GM12878 (cell line): ENCODE data around the gene TRRAP. TPM values are rescaled to one million over a fixed set of nuclear protein-coding genes. Genes with fewer than 3 reads are reported as not detected.

Experiments
- ATAC-seq: fragments of 200-7000 bp; cut with Tn5 transposase; 3 replicates; pipeline ENCODE4 v1.9.1; 2020; ENCODE audit warnings: mild to moderate bottlenecking, moderate library complexity
- BruUV-seq: library from RNA; stranded (reverse); fragments of 400-500 nt; replicated peaks from 2 replicates; lab custom pipeline; 2021; lab: Mats Ljungman, UMichigan
- CTCF ChIA-PET: fragments of 300-600 bp; sonication (Branson Sonifier 250); formaldehyde crosslinking; extraction: SDS; loops from one replicate; lab custom pipeline; 2021; ENCODE audit warnings: inconsistent platforms; lab: Yijun Ruan, JAX
- POLR2A ChIA-PET: fragments of 350-600 bp; formaldehyde crosslinking; extraction: SDS; loops from one replicate; lab custom pipeline; 2021; ENCODE audit warnings: inconsistent platforms; lab: Charles Lee
- RAD21 ChIA-PET: fragments of 300-600 bp; sonication (Branson Sonifier 250); formaldehyde crosslinking; loops from one replicate; lab custom pipeline; 2023; ENCODE audit warnings: antibody characterized with exemption; ENCODE audit not compliant: unreplicated experiment; lab: Charles Lee
- SMC1A ChIA-PET: fragments of 300-600 bp; sonication (Branson Sonifier 250); formaldehyde crosslinking; loops from one replicate; lab custom pipeline; 2023; ENCODE audit not compliant: unreplicated experiment, uncharacterized antibody; lab: Charles Lee
- DNase-seq: peaks from one replicate; pipeline ENCODE4 v3.0.0-alpha.2; 2011; ENCODE audit warnings: low read depth, low spot score
- FAIRE-seq: peaks from 3 replicates; lab custom pipeline; 2011; peaks lifted over from hg19 to GRCh38; lab: Jason Lieb, UNC
- H2AFZ ChIP-seq: 2 replicates; pipeline ENCODE4 v1.6.0; 2011; ENCODE audit warnings: low read depth, low read length, control low read depth; ENCODE audit not compliant: control insufficient read depth
- H3K27ac ChIP-seq: 2 replicates; pipeline ENCODE4 v1.5.1; 2011; ENCODE audit warnings: control low read depth; ENCODE audit not compliant: control insufficient read depth, insufficient read depth
- H3K27me3 ChIP-seq, 2 experiments: replicated peaks in 1 of 2; 2 replicates each; pipeline versions ENCODE4 v1.6.0 to v1.6.1; 2011; ENCODE audit warnings: low read length in 1 of 2; ENCODE audit not compliant: control insufficient read depth in 2 of 2, insufficient read depth in 2 of 2
- H3K36me3 ChIP-seq, 2 experiments: 2 replicates each; pipeline ENCODE4 v1.5.1; 2011; ENCODE audit warnings: low read length in 1 of 2; ENCODE audit not compliant: control insufficient read depth in 2 of 2, insufficient read depth in 2 of 2
- H3K4me1 ChIP-seq: 2 replicates; pipeline ENCODE4 v1.6.1; 2011; ENCODE audit warnings: mild to moderate bottlenecking, low read length, moderate library complexity, mixed read lengths; ENCODE audit not compliant: control insufficient read depth, insufficient read depth
- H3K4me2 ChIP-seq: 2 replicates; pipeline ENCODE4 v1.6.0; 2011; ENCODE audit warnings: control low read depth; ENCODE audit not compliant: control insufficient read depth, insufficient read depth
- H3K4me3 ChIP-seq: fragments of 200-600 bp; sonication (generic); 2 replicates; pipeline ENCODE4 v1.5.1; 2016
- H3K79me2 ChIP-seq: 2 replicates; pipeline ENCODE4 v1.6.0; 2011; ENCODE audit warnings: low read length; ENCODE audit not compliant: control insufficient read depth, insufficient read depth
- H3K9ac ChIP-seq: 2 replicates; pipeline ENCODE4 v1.8.0; 2011; ENCODE audit warnings: low read length, control low read depth, mixed read lengths; ENCODE audit not compliant: control insufficient read depth, insufficient read depth
- H3K9me3 ChIP-seq: replicated peaks from 3 replicates; pipeline ENCODE4 v1.5.1; 2011; ENCODE audit warnings: mild to moderate bottlenecking, low read length; ENCODE audit not compliant: control insufficient read depth, insufficient read depth
- H4K20me1 ChIP-seq: 2 replicates; pipeline ENCODE4 v1.6.0; 2011; ENCODE audit not compliant: control insufficient read depth, insufficient read depth
- BACH1 ChIP-seq: fragments of 450-650 bp; IDR thresholded peaks from 2 replicates; pipeline ENCODE4 v1.6.1; 2017; ENCODE audit warnings: mild to moderate bottlenecking, borderline replicate concordance
- BCLAF1 ChIP-seq: fragments of 450-650 bp; IDR thresholded peaks from 2 replicates; pipeline ENCODE4 v1.6.1; 2017; ENCODE audit warnings: antibody characterized with exemption, mild to moderate bottlenecking, moderate library complexity
- CBX5 ChIP-seq: sonication (generic); IDR thresholded peaks from 2 replicates; pipeline ENCODE4 v1.6.1; 2016; ENCODE audit warnings: low read depth, moderate library complexity, mild to moderate bottlenecking, inconsistent platforms
- CHD1 ChIP-seq: IDR thresholded peaks from 2 replicates; pipeline ENCODE4 v1.6.1; 2012; ENCODE audit warnings: low read depth, low read length, improper control_type of control experiment
- CREB1 ChIP-seq: IDR thresholded peaks from 2 replicates; pipeline ENCODE4 v1.6.1; 2012; ENCODE audit warnings: low read depth, mild to moderate bottlenecking, inconsistent platforms
- GABPA ChIP-seq: IDR thresholded peaks from 2 replicates; pipeline ENCODE4 v1.6.1; 2014; ENCODE audit warnings: antibody characterized with exemption, low read depth, mild to moderate bottlenecking, inconsistent platforms
- HDAC2 ChIP-seq: fragments of 200-600 bp; sonication (generic); IDR thresholded peaks from 2 replicates; pipeline ENCODE4 v1.6.1; 2017
- IKZF1 ChIP-seq: fragments of 450-650 bp; conservative IDR thresholded peaks from 2 replicates; pipeline ENCODE4 v1.6.1; 2017; ENCODE audit warnings: antibody characterized with exemption, mild to moderate bottlenecking
- NFYB ChIP-seq: IDR thresholded peaks from 2 replicates; pipeline ENCODE4 v1.6.1; 2011; ENCODE audit warnings: low read depth, mild to moderate bottlenecking, low read length, improper control_type of control experiment, moderate library complexity; ENCODE audit not compliant: insufficient read depth
- NR2C2 ChIP-seq: IDR thresholded peaks from 2 replicates; pipeline ENCODE4 v1.6.1; 2011; ENCODE audit warnings: borderline replicate concordance, low read depth; ENCODE audit not compliant: control insufficient read depth, insufficient read length
- SMC3 ChIP-seq: IDR thresholded peaks from 2 replicates; pipeline ENCODE4 v1.6.1; 2011; ENCODE audit warnings: low read length, improper control_type of control experiment, borderline replicate concordance
- ZBTB40 ChIP-seq: fragments of 450-650 bp; IDR thresholded peaks from 2 replicates; pipeline ENCODE4 v1.6.1; 2016; ENCODE audit warnings: mild to moderate bottlenecking, moderate library complexity, borderline replicate concordance
- ZNF217 ChIP-seq: fragments of 450-650 bp; IDR thresholded peaks from 2 replicates; pipeline ENCODE4 v1.6.1; 2017; ENCODE audit warnings: antibody characterized with exemption, mild to moderate bottlenecking
- ZZZ3 ChIP-seq: IDR thresholded peaks from 2 replicates; pipeline ENCODE4 v1.6.1; 2011; ENCODE audit warnings: low read depth; ENCODE audit not compliant: control insufficient read depth, insufficient read length
- WGBS: methylation state at CpG from one replicate; pipeline ENCODE4 v1.1.6; 2016; ENCODE audit warnings: low lambda C conversion rate; ENCODE audit not compliant: insufficient replicate concordance, insufficient coverage; ENCODE audit errors: missing lambda C conversion rate; 5-methylcytosine and 5-hydroxymethylcytosine counted together
- in situ Hi-C: fragments of 300-500 bp; cut with MboI; formaldehyde crosslinking; loops from 9 replicates; pipeline ENCODE4 v1.14.3; 2018; ENCODE audit warnings: mixed read lengths
- intact Hi-C: fragments of 100-400 bp; cut with micrococcal nuclease; formaldehyde crosslinking; loops from one replicate; pipeline ENCODE4 v1.14.2; 2022; ENCODE audit not compliant: unreplicated experiment
- polyA plus RNA-seq, 11 experiments: library from polyadenylated mRNA; depleted of rRNA in 4 of 11; unstranded in 6 of 11; stranded (reverse) in 5 of 11; fragments of >200 nt; fragmentation: Nextera tagmentation in 4 of 11; fragmentation: Illumina TruSeq in 1 of 11; extraction: Ambion mirVana in 4 of 11; extraction: Trizol in 1 of 11; gene quantifications; 1 replicate in 1 of 11; 2 replicates in 10 of 11; pipeline versions ENCODE4 v1.2.1 to v1.2.3, GENCODE V29; 2011 to 2016; ENCODE audit warnings: inconsistent platforms in 2 of 11, missing spikeins in 2 of 11, low read depth in 1 of 11
- total RNA-seq, 4 experiments: library from RNA; depleted of rRNA in 3 of 4; stranded (reverse); fragments of >200 nt in 3 of 4; fragmentation: Illumina TruSeq in 1 of 4; extraction: Trizol in 1 of 4; gene quantifications; 2 replicates each; pipeline versions ENCODE4 v1.2.1 to v1.2.3, GENCODE V29; 2013 to 2021

Gene TRRAP
- total and polyA plus RNA-seq, 10 of the 15 experiments (the other 5 are each of a cell fraction or from before 2014, with no cell fraction given): 1.1 to 39.3 (median 8.5) TPM

- ChIA-PET CTCF (no interaction called here), RAD21 (interaction anchor here (0.7 kb wide), 1 partner anchor 13 kb away, joined by 4 read pairs; no protein-coding TSS in a partner anchor)
- H3K36me3 ChIP-seq: peaks cover 18 to 30% of the 10 kb centered on the region in 2 experiments
Measured at GRCh38 chr7:98909487-98909886, 31.2 kb downstream of the TRRAP start.

GRCh38 chr7:98910427-98910826 lies 32.1 kb downstream of the TRRAP start:
- no TSS peak for BruUV-seq
- H3K4me2 ChIP-seq: no peak overlapping the region
- no peaks in the 10 kb centered on the region for H3K27me3 ChIP-seq
- 97% methylated on average over 3 of the region's 3 CpGs for WGBS
- no peak for ATAC-seq
- CTCF ChIA-PET: no interaction called here
- intact Hi-C loops: no loop called here
- H3K36me3 ChIP-seq: peaks cover 14 to 26% of the 10 kb centered on the region in 2 experiments
- H3K4me1 ChIP-seq: no peaks in the 10 kb centered on the region
- FAIRE-seq: no peak
- no peak overlapping the region for H3K4me3 ChIP-seq
- H4K20me1 ChIP-seq: no peaks in the 10 kb centered on the region
- DNase-seq: no peak
- H3K79me2 ChIP-seq: no peaks in the 10 kb centered on the region
- H2AFZ ChIP-seq: no peak overlapping the region
- no peak overlapping the region for H3K9ac ChIP-seq
- RAD21 ChIA-PET: no interaction called here
- H3K9me3 ChIP-seq: no peaks in the 10 kb centered on the region
- H3K27ac ChIP-seq: no peak overlapping the region
- POLR2A ChIA-PET: no interaction called here
- SMC1A ChIA-PET: no interaction called here
- in situ Hi-C loops: no loop called here
- TF ChIP-seq BCLAF1 (no peak), ZBTB40 (no peak), ZZZ3 (no peak), NFYB (no peak), BACH1 (no peak), IKZF1 (no peak), CREB1 (no peak), SMC3 (no peak), ZNF217 (no peak), CHD1 (no peak)

More at GRCh38 chr7:98909487-98909886, 31.2 kb downstream of the TRRAP start:
- intact Hi-C loops (no loop called here), in situ Hi-C loops (no loop called here)
- Histone ChIP-seq H3K9ac (no peak overlapping the region), H3K27ac (no peak overlapping the region), H3K4me1 (no peaks in the 10 kb centered on the region), H3K4me3 (no peak overlapping the region), H3K9me3 (no peaks in the 10 kb centered on the region), H4K20me1 (no peaks in the 10 kb centered on the region), H3K79me2 (no peaks in the 10 kb centered on the region), H2AFZ (no peak overlapping the region), H3K27me3 (no peaks in the 10 kb centered on the region), H3K4me2 (no peak overlapping the region)
- no TSS peak for BruUV-seq
- WGBS: 99% methylated on average over 8 of the region's 8 CpGs
- FAIRE-seq: no peak
- DNase-seq: no peak
- POLR2A ChIA-PET: no interaction called here
- no peak for ATAC-seq
- TF ChIP-seq NFYB (no peak), CBX5 (no peak), HDAC2 (no peak), GABPA (no peak), NR2C2 (no peak)
- SMC1A ChIA-PET: no interaction called here
